K562 (cell line): ENCODE data around the gene ZNF273. TPM values are rescaled to one million over a fixed set of nuclear protein-coding genes. Genes with fewer than 3 reads are reported as not detected.

ENCODE experiments used
- ATAC-seq: fragments of 200-7000 bp; cut with Tn5 transposase; 3 replicates; pipeline ENCODE4 v1.9.1; 2020; ENCODE audit warnings: moderate library complexity
- BruUV-seq: library from RNA; stranded (reverse); fragments of 400-500 nt; replicated peaks from 2 replicates; lab custom pipeline; 2021; lab: Mats Ljungman, UMichigan
- CTCF ChIA-PET: fragments of 300-600 bp; formaldehyde crosslinking; extraction: SDS; loops from one replicate; lab custom pipeline; 2021; ENCODE audit warnings: low intra/inter-chr PET ratio; lab: Yijun Ruan, JAX
- POLR2A ChIA-PET: fragments of 300-600, 350-650 bp; sonication (Branson Sonifier 250); formaldehyde crosslinking; extraction: SDS; loops from one replicate; lab custom pipeline; 2021; ENCODE audit warnings: antibody characterized with exemption, inconsistent platforms; lab: Yijun Ruan, JAX
- DNase-seq, 4 experiments: peaks; one replicate each; pipeline versions ENCODE4 v3.0.0 to v3.0.0-alpha.2; 2011 to 2018; ENCODE audit warnings: low spot score in 3 of 4, mixed read lengths in 3 of 4; ENCODE audit errors: extremely low read depth in 1 of 4
- FAIRE-seq: peaks from 2 replicates; lab custom pipeline; 2011; peaks lifted over from hg19 to GRCh38; lab: Jason Lieb, UNC
- H2AFZ ChIP-seq: 2 replicates; pipeline ENCODE4 v1.6.0; 2011; ENCODE audit warnings: low read depth, low read length, control low read depth, inconsistent platforms
- H3K27ac ChIP-seq: fragments of 200-600 bp; 3 replicates; pipeline ENCODE4 v1.8.0; 2011; ENCODE audit warnings: low read depth, mild to moderate bottlenecking, control low read depth, inconsistent platforms, low read length, moderate library complexity, mixed read lengths; ENCODE audit errors: extremely low read depth
- H3K27me3 ChIP-seq, 2 experiments: fragments of 300-600 bp in 1 of 2; 2 replicates in 1 of 2; 3 replicates in 1 of 2; pipeline versions ENCODE4 v1.6.0 to v1.8.0; 2011; ENCODE audit warnings: inconsistent platforms in 2 of 2, low read length in 2 of 2, mild to moderate bottlenecking in 1 of 2, mixed read lengths in 1 of 2, moderate library complexity in 1 of 2; ENCODE audit not compliant: control insufficient read depth in 2 of 2, insufficient read depth in 2 of 2
- H3K36me3 ChIP-seq: fragments of 300-600 bp; 3 replicates; pipeline ENCODE4 v1.8.0; 2011; ENCODE audit warnings: mild to moderate bottlenecking, low read length, inconsistent platforms; ENCODE audit not compliant: control insufficient read depth, insufficient read depth
- H3K4me1 ChIP-seq, 2 experiments: fragments of 200-600 bp in 1 of 2; replicated peaks in 1 of 2; 2 replicates in 1 of 2; 3 replicates in 1 of 2; pipeline versions ENCODE4 v1.5.1 to v1.8.0; 2011; ENCODE audit warnings: inconsistent platforms in 2 of 2, low read length in 2 of 2, mild to moderate bottlenecking in 1 of 2, mixed read lengths in 1 of 2, moderate library complexity in 1 of 2; ENCODE audit not compliant: control insufficient read depth in 2 of 2, insufficient read depth in 2 of 2
- H3K4me2 ChIP-seq: 2 replicates; pipeline ENCODE4 v1.6.1; 2011; ENCODE audit warnings: low read length, control low read depth, inconsistent platforms, mixed read lengths; ENCODE audit not compliant: insufficient read depth
- H3K4me3 ChIP-seq: fragments of 200-600 bp; sonication (generic), shearing (Covaris generic); 2 replicates; pipeline ENCODE4 v1.5.1; 2016; ENCODE audit warnings: control low read depth, inconsistent platforms
- H3K79me2 ChIP-seq: fragments of 200-600 bp; 3 replicates; pipeline ENCODE4 v1.8.0; 2011; ENCODE audit warnings: low read length, inconsistent platforms; ENCODE audit not compliant: control insufficient read depth, insufficient read depth
- H3K9ac ChIP-seq, 2 experiments: 2 replicates each; pipeline versions ENCODE4 v1.6.0 to v1.6.1; 2011; ENCODE audit warnings: low read depth in 2 of 2, low read length in 2 of 2, control low read depth in 1 of 2, inconsistent platforms in 1 of 2, mild to moderate bottlenecking in 1 of 2, mixed read lengths in 1 of 2; ENCODE audit not compliant: insufficient read depth in 1 of 2
- H3K9me1 ChIP-seq: one replicate; pipeline ENCODE4 v1.6.0; 2011; ENCODE audit warnings: inconsistent platforms, mild to moderate bottlenecking, low read length, moderate library complexity; ENCODE audit not compliant: control insufficient read depth, insufficient read depth
- H3K9me3 ChIP-seq: replicated peaks from 2 replicates; pipeline ENCODE4 v1.5.1; 2011; ENCODE audit warnings: low read depth, low read length, inconsistent platforms; ENCODE audit not compliant: control insufficient read depth, insufficient read depth
- H4K20me1 ChIP-seq: replicated peaks from 2 replicates; pipeline ENCODE4 v1.6.1; 2011; ENCODE audit warnings: low read length, inconsistent platforms, mixed read lengths; ENCODE audit not compliant: control insufficient read depth, insufficient read depth
- BRF1 ChIP-seq: IDR thresholded peaks from 3 replicates; pipeline ENCODE4 v1.6.1; 2011; ENCODE audit warnings: borderline replicate concordance, mild to moderate bottlenecking; ENCODE audit not compliant: insufficient read length; ENCODE audit errors: extremely low read depth
- CBX2 ChIP-seq: fragments of 200-600 bp; sonication (generic); IDR thresholded peaks from one replicate; pipeline ENCODE4 v1.6.1; 2012; ENCODE audit warnings: mild to moderate bottlenecking, low read length, inconsistent platforms; ENCODE audit not compliant: insufficient read depth, poor library complexity, severe bottlenecking
- NCOA1 ChIP-seq: fragments of 450-650 bp; IDR thresholded peaks from 2 replicates; pipeline ENCODE4 v1.6.1; 2016; ENCODE audit warnings: low read depth
- NRF1 ChIP-seq, 2 experiments: fragments of 450-650 bp; IDR thresholded peaks in 1 of 2; conservative IDR thresholded peaks in 1 of 2; 2 replicates each; pipeline ENCODE4 v1.6.1; 2014; ENCODE audit warnings: mild to moderate bottlenecking in 2 of 2
- RBM34 ChIP-seq: fragments of 200-400 bp; formaldehyde crosslinking; IDR thresholded peaks from 2 replicates; pipeline ENCODE4 v1.6.1; 2018; ENCODE audit warnings: low read length, borderline replicate concordance; ENCODE audit not compliant: insufficient read depth
- TARDBP ChIP-seq: fragments of 450-650 bp; IDR thresholded peaks from 2 replicates; pipeline ENCODE4 v1.6.1; 2016
- USF1 ChIP-seq: sonication (generic); formaldehyde crosslinking; IDR thresholded peaks from 2 replicates; pipeline ENCODE4 v1.9.0; 2022; ENCODE audit warnings: mild to moderate bottlenecking, missing genetic modification reagents
- ZNF551 ChIP-seq: fragments of 250-450 bp; sonication (Bioruptor Pico); IDR thresholded peaks from 2 replicates; pipeline ENCODE4 v1.5.0; 2021; ENCODE audit warnings: mild to moderate bottlenecking, moderate library complexity
- ZNF76 ChIP-seq: fragments of 250-450 bp; sonication (Bioruptor Pico); IDR thresholded peaks from 2 replicates; pipeline ENCODE4 v1.4.0; 2020; ENCODE audit warnings: mild to moderate bottlenecking, moderate library complexity, borderline replicate concordance
- ZNF764 ChIP-seq: fragments of 250-450 bp; sonication (Bioruptor Pico); IDR thresholded peaks from 2 replicates; pipeline ENCODE4 v1.4.0; 2020; ENCODE audit warnings: low read depth, mild to moderate bottlenecking, moderate library complexity
- WGBS: fragments of 100-300 bp; shearing (Covaris generic); methylation state at CpG from one replicate; pipeline ENCODE4 v1.1.6; 2016; ENCODE audit warnings: low coverage, mixed read lengths; ENCODE audit not compliant: insufficient coverage; ENCODE audit errors: missing lambda C conversion rate; 5-methylcytosine and 5-hydroxymethylcytosine counted together
- in situ Hi-C: fragments of 300-500 bp; cut with MboI; formaldehyde crosslinking; loops from 4 replicates; pipeline ENCODE4 v1.15.0; 2018; ENCODE audit warnings: inconsistent platforms, mixed read lengths
- intact Hi-C: fragments of 100-400 bp; cut with micrococcal nuclease; formaldehyde crosslinking; loops from 2 replicates; pipeline ENCODE4 v1.14.2; 2022
- polyA plus RNA-seq, 8 experiments: library from polyadenylated mRNA; depleted of rRNA in 4 of 8; stranded (reverse) in 5 of 8; unstranded in 3 of 8; fragments of >200 nt; fragmentation: Nextera tagmentation in 2 of 8; fragmentation: Illumina TruSeq in 1 of 8; extraction: Ambion mirVana in 2 of 8; extraction: Trizol in 1 of 8; gene quantifications; 2 replicates each; pipeline versions ENCODE4 v1.2.1 to v1.2.3, GENCODE V29; 2011 to 2014; ENCODE audit warnings: inconsistent platforms in 1 of 8, missing spikeins in 1 of 8
- total RNA-seq, 7 experiments: library from RNA; depleted of rRNA in 6 of 7; stranded (reverse); fragments of >200 nt in 6 of 7; fragmentation: Illumina TruSeq in 2 of 7; extraction: Trizol in 2 of 7; gene quantifications; 2 replicates each; pipeline versions ENCODE4 v1.2.1 to v1.2.3, GENCODE V29; 2011 to 2021; ENCODE audit warnings: low replicate concordance in 1 of 7
- TF ChIP-seq, protein P1 (sequence below), 2 experiments: fragments of 450-650 bp; formaldehyde crosslinking in 1 of 2; IDR thresholded peaks; 2 replicates each; pipeline versions ENCODE4 v1.4.0 to v1.6.1; 2014 to 2020; ENCODE audit warnings: mild to moderate bottlenecking in 2 of 2, borderline replicate concordance in 1 of 2, low read depth in 1 of 2

The ZNF273 gene
- total and polyA plus RNA-seq, 9 of the 15 experiments (the other 6 are each of a cell fraction or from before 2014, with no cell fraction given): 13.3 to 37.0 (median 20.7) TPM

- TF ChIP-seq CBX2 (no peak), ZNF76 (CRISPR knock-in tag) (no peak)
Observed at GRCh38 chr7:64885520-64886240, 17.4 kb upstream of the ZNF273 start (continued).

- no peak overlapping the region for H3K4me3 ChIP-seq
- ATAC-seq (no peak), FAIRE-seq (no peak), DNase-seq (no peak)
- no TSS peak for BruUV-seq
- peaks cover 25 to 47% of the 10 kb centered on the region in 2 experiments; a peak in 4 of 5 replicates for H3K4me1 ChIP-seq
- CTCF ChIA-PET: no interaction called here
- H3K79me2 ChIP-seq: no peaks in the 10 kb centered on the region
- no peak overlapping the region for H3K9ac ChIP-seq
- in situ Hi-C loops (no loop called here), intact Hi-C loops (no loop called here)
- no peaks in the 10 kb centered on the region for H3K9me1 ChIP-seq
- H3K36me3 ChIP-seq: no peaks in the 10 kb centered on the region
- POLR2A ChIA-PET: no interaction called here
- no peak overlapping the region for H2AFZ ChIP-seq
- no peaks in the 10 kb centered on the region for H4K20me1 ChIP-seq
- peaks cover 17% of the 10 kb centered on the region for H3K9me3 ChIP-seq
- no peak overlapping the region for H3K27ac ChIP-seq
- H3K4me2 ChIP-seq: no peak overlapping the region
- no peaks in the 10 kb centered on the region for H3K27me3 ChIP-seq
- 35% methylated on average over 4 of the region's 4 CpGs for WGBS
- TF ChIP-seq NCOA1 (no peak), ZNF551 (CRISPR knock-in tag) (no peak), NRF1 (conservative IDR thresholded peaks at IDR 0.05 in 1 of 2, IDR thresholded peaks at IDR 0.05 in 1 of 2) (no peak), USF1 (CRISPR knock-in tag) (no peak), BRF1 (no peak), RBM34 (no peak), ZNF764 (CRISPR knock-in tag) (no peak), TARDBP (no peak)
- TF ChIP-seq, protein P1, sequence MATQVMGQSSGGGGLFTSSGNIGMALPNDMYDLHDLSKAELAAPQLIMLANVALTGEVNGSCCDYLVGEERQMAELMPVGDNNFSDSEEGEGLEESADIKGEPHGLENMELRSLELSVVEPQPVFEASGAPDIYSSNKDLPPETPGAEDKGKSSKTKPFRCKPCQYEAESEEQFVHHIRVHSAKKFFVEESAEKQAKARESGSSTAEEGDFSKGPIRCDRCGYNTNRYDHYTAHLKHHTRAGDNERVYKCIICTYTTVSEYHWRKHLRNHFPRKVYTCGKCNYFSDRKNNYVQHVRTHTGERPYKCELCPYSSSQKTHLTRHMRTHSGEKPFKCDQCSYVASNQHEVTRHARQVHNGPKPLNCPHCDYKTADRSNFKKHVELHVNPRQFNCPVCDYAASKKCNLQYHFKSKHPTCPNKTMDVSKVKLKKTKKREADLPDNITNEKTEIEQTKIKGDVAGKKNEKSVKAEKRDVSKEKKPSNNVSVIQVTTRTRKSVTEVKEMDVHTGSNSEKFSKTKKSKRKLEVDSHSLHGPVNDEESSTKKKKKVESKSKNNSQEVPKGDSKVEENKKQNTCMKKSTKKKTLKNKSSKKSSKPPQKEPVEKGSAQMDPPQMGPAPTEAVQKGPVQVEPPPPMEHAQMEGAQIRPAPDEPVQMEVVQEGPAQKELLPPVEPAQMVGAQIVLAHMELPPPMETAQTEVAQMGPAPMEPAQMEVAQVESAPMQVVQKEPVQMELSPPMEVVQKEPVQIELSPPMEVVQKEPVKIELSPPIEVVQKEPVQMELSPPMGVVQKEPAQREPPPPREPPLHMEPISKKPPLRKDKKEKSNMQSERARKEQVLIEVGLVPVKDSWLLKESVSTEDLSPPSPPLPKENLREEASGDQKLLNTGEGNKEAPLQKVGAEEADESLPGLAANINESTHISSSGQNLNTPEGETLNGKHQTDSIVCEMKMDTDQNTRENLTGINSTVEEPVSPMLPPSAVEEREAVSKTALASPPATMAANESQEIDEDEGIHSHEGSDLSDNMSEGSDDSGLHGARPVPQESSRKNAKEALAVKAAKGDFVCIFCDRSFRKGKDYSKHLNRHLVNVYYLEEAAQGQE (IDR thresholded peaks at IDR 0.05; ENCODE audit: borderline replicate concordance): no peak
- TF ChIP-seq, protein P1 (CRISPR knock-in tag; IDR thresholded peaks at IDR 0.05; ENCODE audit: low read depth): no peak
Observed at GRCh38 chr7:64886956-64887545, 16.0 kb upstream of the ZNF273 start.
